ENCODE results near the gene GRIK5.
A peak's percentile ranks its signal among the peaks of the same experiment; 100 is the strongest.
"Not testable (repeated sequence)": the region's sequence is repeated elsewhere in the genome, so short reads cannot be mapped to it uniquely, and the experiment has no call there.

Gene GRIK5

GRCh38 chr19:41998246-41999020 lies 71.6 kb downstream of the GRIK5 start:
- Histone ChIP-seq H3K4me1 (ENCODE audit: insufficient read depth, low read length) (no peaks in the 10 kb centered on the region), H3K27me3 (ENCODE audit: control insufficient read depth in 1 of 2, insufficient read depth in 2 of 2, low read length in 2 of 2) (peaks cover 35 to 70% of the 10 kb centered on the region in 2 donors), H3K4me3 (ENCODE audit: low read depth in 1 of 2, low read length in 2 of 2) (no peak overlapping the region), H3K9ac (ENCODE audit: low read length) (no peak overlapping the region), H3K36me3 (ENCODE audit: insufficient read depth, low read length) (no peaks in the 10 kb centered on the region), H3K9me3 (ENCODE audit: low read length) (no peaks in the 10 kb centered on the region), H3K27ac (ENCODE audit: low read depth, low read length) (no peak overlapping the region)

DNA sequence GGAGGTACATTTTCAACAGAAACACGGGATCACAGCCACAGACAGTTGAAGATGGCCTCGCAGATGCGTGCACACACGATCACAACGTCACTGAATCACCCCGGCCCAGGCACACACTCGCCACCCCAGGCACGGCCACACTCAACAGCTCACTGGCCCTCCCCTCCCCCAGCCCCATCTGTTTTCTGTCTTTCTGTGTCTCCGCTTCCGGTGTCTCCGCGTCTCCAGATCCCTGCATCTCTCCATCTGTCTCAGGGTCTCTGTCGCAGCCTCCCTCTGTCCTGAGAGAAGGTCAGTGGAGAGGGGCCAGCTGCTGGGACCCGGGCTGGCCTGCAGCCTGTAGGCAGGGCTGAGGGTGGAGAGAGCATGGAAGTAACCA lies 72.2 kb downstream of the GRIK5 start:
- Histone ChIP-seq H3K27me3 (ENCODE audit: control insufficient read depth in 1 of 2, insufficient read depth in 2 of 2, low read length in 2 of 2) (peaks cover 35 to 75% of the 10 kb centered on the region in 2 donors), H3K4me3 (ENCODE audit: low read depth in 1 of 2, low read length in 2 of 2) (no peak overlapping the region), H3K36me3 (ENCODE audit: insufficient read depth, low read length) (no peaks in the 10 kb centered on the region), H3K27ac (ENCODE audit: low read depth, low read length) (no peak overlapping the region), H3K4me1 (ENCODE audit: insufficient read depth, low read length) (no peaks in the 10 kb centered on the region), H3K9me3 (ENCODE audit: low read length) (no peaks in the 10 kb centered on the region), H3K9ac (ENCODE audit: low read length) (no peak overlapping the region)

GRCh38 chr19:41997121-41997850 lies 72.7 kb downstream of the GRIK5 start:
- H3K27me3 ChIP-seq (ENCODE audit: control insufficient read depth in 1 of 2, insufficient read depth in 2 of 2, low read length in 2 of 2) = peaks cover 35 to 77% of the 10 kb centered on the region in 2 donors

DNA sequence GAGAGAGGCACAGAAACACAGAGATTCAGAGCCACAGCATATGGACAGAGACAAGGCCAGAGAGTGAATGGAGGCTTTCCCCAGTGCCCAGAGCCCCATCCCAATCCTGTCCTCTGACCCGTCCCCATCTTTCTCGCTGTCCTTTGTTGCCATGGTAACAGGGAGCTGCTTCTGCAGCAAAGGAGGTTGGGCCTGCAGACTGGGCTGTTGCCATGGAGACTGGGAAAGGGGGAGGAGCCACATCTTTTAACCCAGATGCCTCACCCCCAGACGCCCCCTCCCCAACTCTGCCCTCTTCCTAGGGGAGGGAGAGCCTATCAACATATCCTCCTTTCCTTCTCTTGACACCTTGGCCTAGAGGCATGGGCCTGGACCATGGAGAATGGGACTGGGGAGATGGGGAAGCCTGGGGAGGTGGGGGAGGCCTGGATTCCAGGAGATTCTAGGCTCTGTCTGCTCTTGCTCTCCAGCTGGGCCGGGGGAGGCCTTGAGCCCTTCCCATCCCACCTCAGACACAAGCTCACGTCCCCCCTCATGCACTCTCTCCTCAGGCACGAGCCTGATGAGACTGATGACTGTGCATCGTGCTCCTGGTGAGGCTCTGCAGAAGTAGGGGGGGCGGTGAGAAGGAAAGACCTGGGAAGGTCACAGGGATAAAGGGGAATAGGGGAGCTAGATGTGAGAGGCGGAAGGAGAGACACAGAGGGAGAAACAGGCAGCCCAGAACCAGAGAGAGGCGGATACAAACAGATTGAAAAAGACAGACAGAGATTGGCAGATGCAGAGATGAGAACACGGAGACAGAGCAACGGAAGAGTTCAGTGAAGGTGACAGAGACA lies 73.8 kb downstream of the GRIK5 start:
- Histone ChIP-seq H3K9ac (ENCODE audit: low read length) (no peak overlapping the region), H3K4me1 (ENCODE audit: insufficient read depth, low read length) (no peaks in the 10 kb centered on the region), H3K27me3 (ENCODE audit: control insufficient read depth in 1 of 2, insufficient read depth in 2 of 2, low read length in 2 of 2) (peaks cover 35 to 79% of the 10 kb centered on the region in 2 donors), H3K27ac (ENCODE audit: low read depth, low read length) (no peak overlapping the region), H3K9me3 (ENCODE audit: low read length) (no peaks in the 10 kb centered on the region), H3K4me3 (ENCODE audit: low read depth in 1 of 2, low read length in 2 of 2) (no peak overlapping the region), H3K36me3 (ENCODE audit: insufficient read depth, low read length) (no peaks in the 10 kb centered on the region)

More at GRCh38 chr19:41997121-41997850, 72.7 kb downstream of the GRIK5 start:
- no peak overlapping the region for H3K27ac ChIP-seq (ENCODE audit: low read depth, low read length)
- no peaks in the 10 kb centered on the region for H3K36me3 ChIP-seq (ENCODE audit: insufficient read depth, low read length)
- H3K9me3 ChIP-seq (ENCODE audit: low read length) = no peaks in the 10 kb centered on the region
- H3K9ac ChIP-seq (ENCODE audit: low read length) = no peak overlapping the region
- H3K4me1 ChIP-seq (ENCODE audit: insufficient read depth, low read length) = no peaks in the 10 kb centered on the region
- no peak overlapping the region for H3K4me3 ChIP-seq (ENCODE audit: low read depth in 1 of 2, low read length in 2 of 2)

GRCh38 chr19:41994994-41995958 lies 74.7 kb downstream of the GRIK5 start:
- Histone ChIP-seq H3K27me3 (ENCODE audit: control insufficient read depth in 1 of 2, insufficient read depth in 2 of 2, low read length in 2 of 2) (peaks cover 35 to 80% of the 10 kb centered on the region in 2 donors), H3K27ac (ENCODE audit: low read depth, low read length) (no peak overlapping the region), H3K9me3 (ENCODE audit: low read length) (no peaks in the 10 kb centered on the region), H3K9ac (ENCODE audit: low read length) (no peak overlapping the region), H3K4me3 (ENCODE audit: low read depth in 1 of 2, low read length in 2 of 2) (no peak overlapping the region), H3K4me1 (ENCODE audit: insufficient read depth, low read length) (no peaks in the 10 kb centered on the region), H3K36me3 (ENCODE audit: insufficient read depth, low read length) (no peaks in the 10 kb centered on the region)

DNA sequence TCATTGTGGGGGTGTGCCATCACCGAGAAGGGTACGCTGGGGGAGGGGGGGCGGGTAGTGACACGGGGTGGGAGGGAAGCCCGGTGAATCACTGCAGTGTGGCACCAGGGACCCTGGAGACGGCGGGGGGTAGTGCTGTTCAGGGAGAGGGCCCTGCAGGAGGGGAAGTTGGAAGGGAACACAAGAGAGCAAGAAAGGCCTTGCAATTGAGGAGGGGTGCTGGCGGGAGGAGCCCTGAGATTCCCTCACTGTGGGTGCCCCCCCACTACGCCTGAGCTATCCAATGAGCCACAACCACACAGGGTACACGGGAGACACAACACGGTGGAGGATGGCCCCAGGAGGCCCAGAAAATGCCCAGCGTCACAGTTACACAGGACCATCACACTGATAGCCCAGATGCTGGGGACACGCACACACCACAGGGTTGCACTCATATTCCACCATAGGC lies 75.5 kb downstream of the GRIK5 start:
- no peak overlapping the region for H3K27ac ChIP-seq (ENCODE audit: low read depth, low read length)
- no peak overlapping the region for H3K4me3 ChIP-seq (ENCODE audit: low read depth in 1 of 2, low read length in 2 of 2)
- H3K36me3 ChIP-seq (ENCODE audit: insufficient read depth, low read length) = no peaks in the 10 kb centered on the region
- peaks cover 31 to 75% of the 10 kb centered on the region in 2 donors for H3K27me3 ChIP-seq (ENCODE audit: control insufficient read depth in 1 of 2, insufficient read depth in 2 of 2, low read length in 2 of 2)
- no peaks in the 10 kb centered on the region for H3K9me3 ChIP-seq (ENCODE audit: low read length)
- no peak overlapping the region for H3K9ac ChIP-seq (ENCODE audit: low read length)
- H3K4me1 ChIP-seq (ENCODE audit: insufficient read depth, low read length) = no peaks in the 10 kb centered on the region

DNA sequence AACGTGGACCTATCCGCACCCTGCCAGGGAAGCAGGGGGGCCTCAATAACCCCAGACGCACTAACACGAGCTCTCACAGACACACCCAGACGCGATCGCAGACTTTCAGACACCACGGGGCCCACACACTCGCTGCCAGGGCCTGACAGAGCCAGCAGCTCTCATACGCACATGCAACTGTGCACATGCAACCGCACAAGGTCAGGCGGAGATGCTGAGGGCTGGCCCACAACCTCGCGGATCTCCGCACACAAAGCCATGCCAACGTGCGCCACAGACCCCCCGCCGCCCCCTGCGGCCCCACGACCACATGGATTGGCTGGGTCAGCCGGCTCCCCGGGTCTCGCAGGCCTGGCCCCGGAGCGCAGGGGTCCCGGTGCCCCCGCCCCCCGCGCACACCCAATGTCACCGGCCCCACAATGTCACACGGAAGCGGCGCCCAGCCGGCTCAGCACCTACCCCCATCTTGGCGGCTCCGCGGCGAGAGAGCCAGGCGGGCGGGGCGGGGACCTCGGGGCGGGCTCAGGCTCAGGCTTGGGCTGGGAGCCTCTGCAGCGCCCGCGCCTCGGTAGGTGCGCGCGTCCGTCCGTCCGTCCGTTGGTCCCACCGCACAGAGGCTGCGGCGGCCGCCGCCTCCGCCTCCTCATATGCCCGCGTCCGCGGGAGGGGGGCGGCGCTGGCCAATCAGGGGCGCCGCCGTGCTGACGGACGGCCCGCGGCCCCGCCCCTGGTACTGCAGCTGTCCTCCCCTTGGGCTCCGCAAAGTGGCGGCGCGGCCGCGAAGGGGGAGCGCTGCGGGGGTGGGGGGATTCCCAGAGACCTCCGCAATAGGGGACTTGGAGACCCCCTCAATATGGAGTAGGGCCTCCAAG lies 76.2 kb downstream of the GRIK5 start, which contains the start of gene ATP1A3:
Gene ATP1A3, minus strand, starts transcription at position 619 of the 872 bp plus-strand sequence. Its CDS starts 154 bp downstream, at position 465.
- peaks cover 28 to 69% of the 10 kb centered on the region in 2 donors for H3K27me3 ChIP-seq (ENCODE audit: control insufficient read depth in 1 of 2, insufficient read depth in 2 of 2, low read length in 2 of 2)
- peak within 1 kb of the TSS in 1 of 2 donors; percentile 20 for H3K4me3 ChIP-seq (ENCODE audit: low read depth in 1 of 2, low read length in 2 of 2)
- no peaks in the 10 kb centered on the region for H3K4me1 ChIP-seq (ENCODE audit: insufficient read depth, low read length)
- no peak within 1 kb of the TSS for H3K27ac ChIP-seq (ENCODE audit: low read depth, low read length)
- no peaks in the 10 kb centered on the region for H3K9me3 ChIP-seq (ENCODE audit: low read length)
- no peak within 1 kb of the TSS for H3K9ac ChIP-seq (ENCODE audit: low read length)
- no peaks in the 10 kb centered on the region for H3K36me3 ChIP-seq (ENCODE audit: insufficient read depth, low read length)

DNA sequence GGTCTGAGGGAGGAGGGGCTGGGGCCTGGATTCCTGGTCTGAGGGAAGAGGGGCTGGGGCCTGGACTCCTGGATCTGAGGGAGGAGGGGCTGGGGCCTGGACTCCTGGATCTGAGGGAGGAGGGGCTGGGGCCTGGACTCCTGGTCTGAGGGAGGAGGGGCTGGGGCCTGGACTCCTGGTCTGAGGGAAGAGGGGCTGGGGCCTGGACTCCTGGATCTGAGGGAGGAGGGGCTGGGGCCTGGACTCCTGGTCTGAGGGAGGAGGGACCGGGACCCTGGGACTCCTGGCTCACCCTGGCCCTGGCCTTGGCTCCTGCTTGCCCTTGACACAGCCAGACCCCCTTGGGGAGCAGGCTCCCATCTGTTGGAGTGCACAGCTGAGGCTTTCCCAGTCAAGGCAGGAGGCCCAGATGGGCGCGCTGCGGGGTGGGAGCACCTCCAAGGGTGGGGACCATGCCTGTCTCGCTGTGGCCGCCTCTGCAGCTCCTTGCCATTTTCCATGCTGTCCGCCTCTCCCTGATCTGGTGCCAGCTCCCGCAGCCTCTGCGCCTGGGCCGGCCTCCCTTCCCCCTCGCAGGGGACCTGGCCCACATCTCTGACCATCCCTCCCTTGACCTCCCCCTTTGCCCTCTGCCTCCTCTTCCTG lies 78.0 kb downstream of the GRIK5 start:
- H3K27me3 ChIP-seq (ENCODE audit: control insufficient read depth in 1 of 2, insufficient read depth in 2 of 2, low read length in 2 of 2) = peaks cover 24 to 61% of the 10 kb centered on the region in 2 donors
- not testable (repeated sequence) for H3K4me3 ChIP-seq (ENCODE audit: low read depth in 1 of 2, low read length in 2 of 2); H3K9ac ChIP-seq (ENCODE audit: low read length); H3K4me1 ChIP-seq (ENCODE audit: insufficient read depth, low read length); H3K36me3 ChIP-seq (ENCODE audit: insufficient read depth, low read length); H3K9me3 ChIP-seq (ENCODE audit: low read length); H3K27ac ChIP-seq (ENCODE audit: low read depth, low read length)

GRCh38 chr19:41991025-41991424 lies 79.0 kb downstream of the GRIK5 start:
- Histone ChIP-seq H3K9me3 (ENCODE audit: low read length) (no peaks in the 10 kb centered on the region), H3K4me3 (ENCODE audit: low read depth in 1 of 2, low read length in 2 of 2) (no peak overlapping the region), H3K4me1 (ENCODE audit: insufficient read depth, low read length) (no peaks in the 10 kb centered on the region), H3K27ac (ENCODE audit: low read depth, low read length) (no peak overlapping the region), H3K27me3 (ENCODE audit: control insufficient read depth in 1 of 2, insufficient read depth in 2 of 2, low read length in 2 of 2) (peaks cover 14 to 51% of the 10 kb centered on the region in 2 donors), H3K36me3 (ENCODE audit: insufficient read depth, low read length) (no peaks in the 10 kb centered on the region), H3K9ac (ENCODE audit: low read length) (no peak overlapping the region)
